GM19025 (cell line): ENCODE measurements around the gene BAD.

Source experiments
- ATAC-seq: cut with Tn5 transposase; IDR thresholded peaks from one replicate; pipeline ENCODE4 v1.9.1; 2021; ENCODE audit warnings: mild to moderate bottlenecking, low read depth, moderate library complexity; ENCODE audit not compliant: unreplicated experiment

The BAD gene

DNA sequence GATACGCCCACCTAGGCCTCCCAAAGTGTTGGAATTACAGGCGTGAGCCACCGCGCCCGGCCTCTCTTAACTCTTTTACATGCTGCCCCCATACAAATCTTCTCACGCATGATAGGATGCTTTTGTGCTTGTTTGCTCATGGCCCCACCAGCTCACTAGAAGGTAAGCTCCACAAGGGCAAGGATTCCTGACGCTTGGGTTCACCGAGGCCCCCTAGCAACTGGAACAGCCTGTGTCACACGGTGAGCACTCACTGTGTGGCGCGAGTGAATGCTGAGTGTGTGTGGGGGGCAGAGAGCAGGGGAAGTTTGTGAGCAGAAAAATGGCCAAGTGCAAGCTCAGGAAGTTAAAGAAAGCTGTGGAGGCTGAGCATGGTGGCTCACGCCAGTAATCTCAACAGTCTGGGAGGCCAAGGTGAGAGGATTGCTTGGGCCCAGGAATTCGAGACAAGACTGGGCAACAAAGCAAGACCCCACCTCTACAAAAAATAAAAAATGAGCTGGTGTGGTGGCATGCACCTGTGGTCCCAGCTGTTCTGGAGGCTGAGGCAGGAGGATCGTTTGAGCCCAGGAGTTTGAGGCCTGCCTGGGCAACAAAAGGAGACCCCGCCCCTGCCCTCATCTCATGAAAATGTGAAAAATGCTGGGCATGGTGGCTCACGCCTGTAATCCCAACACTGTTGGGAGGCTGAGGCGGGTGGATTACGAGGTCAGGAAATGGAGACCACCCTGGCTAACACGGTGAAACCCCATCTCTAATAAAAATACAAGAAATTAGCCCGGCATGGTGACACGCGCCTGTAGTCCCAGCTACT lies 2.3 kb downstream of the BAD start:
- ATAC-seq = no peak

DNA sequence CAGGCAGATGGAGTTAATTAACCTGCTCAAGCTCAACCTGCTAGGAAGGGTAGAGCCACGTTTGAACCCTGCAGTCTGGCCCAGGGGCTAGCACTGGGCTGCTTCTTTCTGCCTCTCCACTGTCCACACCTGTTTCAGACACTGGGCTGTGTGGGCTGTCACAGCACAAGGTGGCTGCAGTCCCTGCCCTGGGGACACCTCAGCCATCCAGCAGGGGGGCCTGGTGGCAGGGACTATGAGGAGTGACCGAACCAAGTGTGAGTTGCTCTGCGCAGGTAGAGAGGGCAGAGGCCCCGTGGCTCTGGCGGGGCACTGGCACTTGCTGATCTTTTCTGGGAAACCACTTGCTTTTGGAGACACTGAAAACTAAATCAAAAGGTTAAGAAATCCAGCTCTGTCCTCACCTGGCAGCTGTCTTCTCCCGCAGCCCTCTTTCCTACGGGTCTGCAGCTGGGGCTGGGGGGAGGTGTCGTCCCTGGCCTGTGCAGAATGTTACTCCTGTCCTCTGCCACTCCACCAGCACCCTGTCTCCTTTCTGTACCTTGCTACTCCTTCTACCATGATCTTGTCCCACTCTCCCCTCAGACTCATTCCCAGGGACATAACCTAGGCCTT lies 5.8 kb downstream of the BAD start:
- no peak for ATAC-seq

DNA sequence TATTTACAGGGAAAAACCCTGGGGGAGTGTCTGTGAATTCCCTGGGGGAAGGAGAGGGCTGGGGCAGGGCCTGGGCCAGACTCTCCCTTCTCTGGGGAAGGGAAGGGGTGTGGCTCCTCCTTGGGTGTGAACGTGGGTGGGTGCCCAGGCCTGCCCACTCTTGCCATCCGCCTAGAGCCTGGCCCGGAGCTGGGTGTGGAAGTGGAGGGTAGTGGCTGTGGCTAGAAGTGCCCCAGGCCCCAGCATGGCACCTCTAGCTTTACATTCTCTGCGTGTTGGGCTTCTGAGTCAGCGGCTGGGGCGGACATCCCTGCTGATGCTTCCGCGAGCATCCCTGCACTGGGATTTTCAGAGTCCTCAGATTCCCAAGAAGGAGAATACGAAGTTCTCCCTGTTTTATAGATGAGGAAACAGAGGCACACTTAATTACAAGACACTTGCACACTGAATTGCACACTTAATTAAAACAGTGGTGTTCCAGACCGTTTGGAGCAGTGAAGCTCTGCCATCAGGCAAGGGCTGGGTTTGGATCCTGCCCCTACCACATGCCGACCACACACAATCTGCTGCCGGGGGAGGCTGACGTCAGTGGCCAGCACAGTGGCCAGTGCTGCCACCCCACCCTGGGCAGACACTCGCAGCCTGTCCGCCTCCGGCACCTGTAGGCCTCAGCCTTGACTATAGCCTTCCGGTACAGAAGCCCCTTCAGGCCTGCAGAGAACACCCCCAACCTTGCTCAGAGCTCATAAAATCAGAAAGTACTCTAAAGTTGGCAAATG lies 7.6 kb downstream of the BAD start:
- no peak for ATAC-seq

DNA sequence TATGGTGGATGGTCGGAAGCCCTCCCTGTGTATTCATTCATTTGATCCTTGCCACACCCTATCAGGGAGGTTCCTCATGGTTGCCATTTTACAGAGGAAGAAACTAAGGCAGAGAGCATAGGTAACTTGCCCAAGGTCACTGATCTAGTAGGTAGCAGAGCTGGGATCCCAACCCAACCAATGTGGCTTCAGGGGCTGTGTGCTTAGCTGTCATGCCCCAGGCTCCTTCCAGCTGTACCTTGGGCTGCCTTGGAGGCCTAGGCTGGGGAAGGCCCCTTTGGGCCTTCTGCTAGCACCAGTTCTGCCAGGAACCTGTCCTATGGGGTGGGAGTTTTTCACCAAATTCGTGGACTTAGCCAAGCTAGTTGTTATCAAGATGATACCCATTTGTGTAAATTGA lies 8.6 kb downstream of the BAD start:
- no peak for ATAC-seq

DNA sequence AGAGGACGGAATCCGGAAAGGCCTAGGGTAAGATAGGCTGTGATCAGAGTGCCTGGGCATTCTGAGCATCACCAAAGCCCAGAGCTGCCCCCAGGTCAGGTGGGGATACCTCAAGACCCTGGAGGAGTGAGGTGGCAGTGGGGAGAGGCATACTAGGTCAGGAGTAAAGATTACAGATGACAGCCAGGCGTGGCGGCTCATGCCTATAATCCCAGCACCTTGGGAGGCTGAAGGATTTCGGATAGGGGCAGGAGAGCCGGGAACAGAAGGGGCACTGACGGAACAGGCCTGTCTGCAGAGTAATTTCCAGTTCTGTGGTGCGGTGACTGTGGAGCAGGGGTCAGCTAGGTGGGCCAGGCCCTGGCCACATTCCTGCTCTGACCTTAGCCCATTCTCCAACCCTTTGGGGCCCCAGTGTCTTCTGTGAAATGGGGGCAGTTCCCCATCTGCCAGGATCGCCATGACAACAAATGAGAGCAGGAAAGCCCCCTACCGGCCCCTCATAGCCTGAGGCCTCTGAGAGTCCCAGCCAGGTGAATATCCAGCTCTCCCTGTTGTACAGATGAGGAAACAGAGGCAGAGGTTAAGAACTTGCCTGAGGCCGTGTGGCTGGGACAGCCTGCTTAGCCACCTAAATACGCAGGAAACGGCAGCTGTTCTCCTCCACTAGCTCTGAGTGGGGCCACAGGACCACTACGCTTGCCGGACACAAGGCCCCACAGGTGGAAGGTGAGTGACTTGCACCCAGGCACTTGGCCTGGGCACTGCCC lies 9.2 kb downstream of the BAD start:
- ATAC-seq = no peak

DNA sequence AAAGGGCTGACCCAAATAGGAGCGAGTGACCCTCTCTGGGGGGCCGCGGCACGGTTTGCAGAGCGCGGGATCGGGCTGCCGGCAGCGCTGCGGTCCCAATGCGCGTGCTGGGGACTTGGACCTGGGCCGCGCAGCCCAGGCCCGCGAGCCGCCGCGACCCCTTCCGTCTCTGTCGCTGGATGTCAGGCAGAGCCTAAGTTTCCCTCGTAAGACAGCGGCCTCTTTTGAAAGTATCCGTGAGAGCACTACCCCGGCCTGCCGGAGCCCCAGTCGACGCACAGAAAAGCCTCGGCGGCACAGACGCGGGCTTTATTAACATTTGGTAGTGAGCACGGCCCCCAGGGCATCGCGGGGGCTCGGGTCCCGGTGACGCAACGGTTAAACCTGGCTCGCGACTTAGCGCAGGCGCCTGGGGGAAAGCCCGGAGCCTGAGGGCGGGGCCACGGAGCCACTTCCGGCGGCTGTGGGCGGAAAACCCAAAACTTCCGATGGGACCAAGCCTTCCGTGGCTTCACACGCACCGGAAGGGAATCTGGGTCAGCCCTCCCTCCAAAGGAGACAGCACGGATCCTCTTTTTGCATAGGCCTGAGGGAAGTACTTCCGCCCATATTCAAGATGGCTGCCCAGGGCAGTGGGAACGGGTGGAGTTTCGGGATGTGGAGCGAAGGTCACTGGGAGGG lies 14.8 kb downstream of the BAD start:
- peak; percentile 64 for ATAC-seq

DNA sequence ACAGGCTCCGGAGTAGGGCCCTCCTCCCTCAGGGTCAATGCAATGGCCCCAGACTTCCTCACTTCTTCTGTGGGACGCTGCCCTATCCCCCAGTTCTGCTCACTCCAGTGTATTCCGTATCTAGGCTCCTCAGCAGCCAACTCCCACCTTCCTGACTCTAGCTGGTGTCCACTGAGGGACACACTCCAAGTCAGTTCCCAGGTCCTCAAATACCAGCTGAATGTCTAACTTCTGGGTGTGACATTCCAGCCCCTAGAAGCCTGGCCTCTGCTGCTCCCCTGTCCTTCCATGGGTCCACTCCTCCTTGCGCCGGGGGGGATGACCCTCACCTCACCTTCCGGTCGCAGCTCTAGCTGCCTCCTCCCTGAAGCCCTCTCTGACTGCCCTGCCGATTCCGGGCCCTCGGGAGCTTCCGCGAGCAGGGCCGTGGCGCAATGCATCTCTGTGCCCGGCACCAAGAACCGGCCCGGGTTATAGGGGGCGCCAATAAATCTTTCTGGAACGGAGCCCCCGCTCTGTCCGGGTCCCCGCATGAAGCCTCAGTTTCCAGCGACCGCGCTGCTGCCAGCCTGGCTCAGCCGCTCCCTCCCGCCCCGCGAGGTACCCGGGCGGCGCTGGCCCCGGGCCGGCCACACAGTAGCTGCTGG lies 15.4 kb downstream of the BAD start:
- peak; percentile 14 for ATAC-seq

DNA sequence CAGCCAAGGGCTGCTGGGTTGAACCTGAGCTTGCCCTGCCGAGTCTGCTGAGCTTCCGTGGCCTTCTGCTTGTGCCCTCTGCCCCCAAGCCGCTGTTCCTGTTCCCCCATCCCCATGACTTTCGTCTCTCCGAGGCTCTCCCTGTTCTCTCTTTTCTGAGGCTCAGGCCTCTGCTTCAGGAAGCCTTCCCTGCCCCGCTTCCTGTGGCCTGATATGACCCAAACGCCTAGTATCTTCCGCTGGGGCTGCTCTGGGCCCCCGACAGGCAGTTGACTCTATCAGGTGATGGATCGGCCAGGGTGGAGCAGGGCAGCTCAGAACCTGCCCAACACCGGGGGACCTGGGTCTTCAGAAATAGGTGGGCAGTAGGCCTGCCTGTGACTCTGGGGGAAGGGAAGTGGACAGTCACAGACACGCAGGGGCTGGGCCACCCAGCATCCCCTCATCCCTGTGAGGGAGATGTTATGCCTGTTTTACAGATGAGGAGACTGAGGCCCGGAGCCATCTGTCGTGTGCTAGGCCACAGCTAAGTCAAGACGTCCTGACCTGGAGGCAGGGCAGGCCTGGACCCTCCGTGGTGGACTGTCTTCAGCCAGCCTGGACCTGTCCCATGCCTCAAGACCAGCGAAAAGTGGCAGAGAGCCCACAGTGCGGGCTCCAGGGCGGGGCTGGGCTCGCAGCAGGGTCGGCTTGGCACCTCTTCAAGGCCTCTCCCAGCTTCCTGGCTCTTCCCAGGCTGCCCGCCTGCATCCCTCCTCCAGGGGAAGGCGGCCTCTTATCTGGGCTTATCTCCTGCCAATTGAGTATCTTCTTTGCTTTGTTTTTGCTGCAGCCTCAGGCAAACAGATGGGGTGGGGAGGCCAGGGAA lies 16.2 kb downstream of the BAD start:
- ATAC-seq = no peak

DNA sequence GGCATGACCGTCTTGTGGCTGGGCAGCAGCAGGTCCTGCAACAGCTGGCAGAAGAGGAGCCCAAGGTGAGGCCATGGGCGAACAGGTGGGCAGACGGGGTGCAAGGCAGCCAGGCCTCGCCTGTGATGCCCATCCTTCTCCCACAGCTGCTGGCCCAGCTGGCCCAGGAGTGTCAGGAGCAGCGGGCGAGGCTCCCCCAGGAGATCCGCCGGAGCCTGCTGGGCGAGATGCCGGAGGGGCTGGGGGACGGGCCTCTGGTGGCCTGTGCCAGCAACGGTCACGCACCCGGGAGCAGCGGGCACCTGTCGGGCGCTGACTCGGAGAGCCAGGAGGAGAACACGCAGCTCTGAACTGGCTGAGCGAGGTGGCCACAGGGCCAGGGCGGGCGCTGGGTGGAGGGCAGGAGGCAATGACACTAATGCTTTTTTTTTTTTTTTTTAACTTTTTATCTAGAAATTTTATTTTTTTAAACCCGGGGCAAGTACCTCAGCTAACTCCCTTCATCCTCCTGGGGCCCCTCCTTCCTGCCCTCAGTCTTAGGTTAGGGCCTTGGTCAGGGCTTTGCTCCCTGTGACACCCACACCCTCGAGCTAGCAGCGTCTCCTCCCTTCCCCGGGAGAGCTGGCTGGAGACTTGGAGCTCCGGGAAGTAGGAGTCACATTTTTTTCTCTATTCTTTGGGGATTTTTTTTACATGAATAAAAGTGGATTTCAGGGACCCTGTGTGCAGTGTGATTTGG lies 17.1 kb downstream of the BAD start:
- no peak for ATAC-seq

DNA sequence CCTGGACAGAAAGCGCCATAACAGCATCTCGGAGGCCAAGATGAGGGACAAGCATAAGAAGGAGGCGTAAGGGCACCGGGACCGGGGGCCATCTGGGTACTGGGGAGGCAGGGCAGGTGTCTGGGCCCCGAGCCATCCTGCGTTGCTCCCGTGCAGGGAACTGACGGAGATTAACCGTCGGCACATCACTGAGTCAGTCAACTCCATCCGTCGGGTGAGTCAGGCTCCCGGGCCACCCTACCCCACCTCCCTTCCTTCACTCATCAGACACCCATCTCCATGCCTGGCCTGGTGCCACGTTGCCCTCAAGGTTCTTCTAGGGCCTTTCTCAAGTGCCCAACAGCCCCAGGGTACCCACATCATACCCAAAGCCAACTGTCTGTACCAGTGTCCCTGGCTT lies 18.1 kb downstream of the BAD start:
- no peak for ATAC-seq

DNA sequence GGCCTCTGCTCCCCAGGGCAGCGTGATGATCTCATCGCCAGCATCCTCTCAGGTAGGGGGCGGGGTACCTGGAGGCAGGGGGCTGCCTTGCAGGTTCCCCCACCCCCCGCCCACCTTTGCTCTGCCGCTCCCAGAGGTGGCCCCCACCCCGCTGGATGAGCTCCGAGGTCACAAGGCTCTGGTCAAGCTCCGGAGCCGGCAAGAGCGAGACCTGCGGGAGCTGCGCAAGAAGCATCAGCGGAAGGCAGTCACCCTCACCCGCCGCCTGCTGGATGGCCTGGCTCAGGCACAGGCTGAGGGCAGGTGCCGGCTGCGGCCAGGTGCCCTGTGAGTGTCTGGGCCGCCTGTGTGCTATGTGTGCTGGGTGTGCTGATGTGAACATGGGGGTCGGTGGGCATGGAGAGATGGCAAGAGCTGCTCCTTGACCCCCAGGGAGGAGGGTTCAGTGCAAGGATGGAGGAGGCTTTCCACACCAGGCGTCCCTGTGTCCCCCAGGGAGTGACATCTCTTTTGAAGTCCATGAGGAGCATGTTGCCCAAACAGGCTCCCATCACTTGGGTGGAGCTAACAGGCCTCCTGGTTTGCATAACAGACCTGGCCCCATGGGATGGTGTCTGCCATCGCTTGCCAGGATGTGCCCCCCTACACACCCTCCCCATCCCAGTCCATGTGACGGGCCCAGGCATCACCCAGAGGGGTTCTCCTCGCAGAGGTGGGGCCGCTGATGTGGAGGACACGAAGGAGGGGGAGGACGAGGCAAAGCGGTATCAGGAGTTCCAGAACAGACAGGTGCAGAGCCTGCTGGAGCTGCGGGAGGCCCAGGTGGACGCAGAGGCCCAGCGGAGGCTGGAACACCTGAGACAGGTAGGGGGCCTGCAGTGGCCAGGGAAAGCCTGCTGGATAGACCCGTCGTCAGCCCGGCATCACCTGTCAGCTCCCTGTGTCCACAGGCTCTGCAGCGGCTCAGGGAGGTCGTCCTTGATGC lies 19.0 kb downstream of the BAD start:
- ATAC-seq = no peak

DNA sequence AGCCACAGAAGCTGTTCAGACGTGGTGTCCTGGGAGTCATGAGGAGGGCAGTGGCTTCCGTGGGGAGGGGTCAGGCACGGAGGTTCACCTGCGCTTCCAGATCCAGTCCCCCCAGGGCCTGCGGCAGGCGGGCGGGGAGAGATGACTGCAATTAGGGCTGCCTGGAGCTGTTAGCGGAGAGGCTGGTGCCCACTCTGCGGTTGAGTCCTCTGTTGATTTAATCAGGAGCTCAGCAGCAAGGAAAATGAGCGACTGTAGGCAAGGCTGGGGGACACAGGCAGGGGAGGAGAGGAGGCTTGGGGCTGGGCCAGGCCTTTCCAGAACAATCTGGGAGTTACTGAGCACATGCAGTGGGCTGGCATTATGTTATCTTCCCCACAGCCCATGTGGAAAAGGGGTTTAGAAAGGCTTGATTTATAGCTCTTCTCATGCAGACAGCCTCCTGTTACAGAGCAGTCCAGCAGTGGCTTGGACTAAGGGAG lies 20.1 kb downstream of the BAD start:
- ATAC-seq = no peak

DNA sequence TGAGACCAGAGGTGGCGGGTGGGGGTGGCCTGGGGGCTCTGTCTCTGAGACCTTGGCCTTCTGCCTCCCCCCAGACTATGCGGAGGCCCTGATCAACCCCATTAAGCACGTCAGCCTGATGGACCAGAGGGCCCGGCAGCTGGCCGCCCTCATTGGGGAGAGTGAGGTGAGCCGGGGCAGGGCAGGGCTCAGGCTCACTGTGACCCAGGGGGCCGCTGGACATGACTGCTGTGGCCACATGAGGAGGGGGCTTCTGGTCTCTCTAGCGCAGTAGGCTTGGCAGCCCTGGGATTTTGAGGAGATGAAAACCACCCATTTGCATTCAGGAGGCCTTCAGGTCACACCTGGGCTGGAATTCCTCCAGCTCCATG lies 20.5 kb downstream of the BAD start:
- ATAC-seq = no peak

DNA sequence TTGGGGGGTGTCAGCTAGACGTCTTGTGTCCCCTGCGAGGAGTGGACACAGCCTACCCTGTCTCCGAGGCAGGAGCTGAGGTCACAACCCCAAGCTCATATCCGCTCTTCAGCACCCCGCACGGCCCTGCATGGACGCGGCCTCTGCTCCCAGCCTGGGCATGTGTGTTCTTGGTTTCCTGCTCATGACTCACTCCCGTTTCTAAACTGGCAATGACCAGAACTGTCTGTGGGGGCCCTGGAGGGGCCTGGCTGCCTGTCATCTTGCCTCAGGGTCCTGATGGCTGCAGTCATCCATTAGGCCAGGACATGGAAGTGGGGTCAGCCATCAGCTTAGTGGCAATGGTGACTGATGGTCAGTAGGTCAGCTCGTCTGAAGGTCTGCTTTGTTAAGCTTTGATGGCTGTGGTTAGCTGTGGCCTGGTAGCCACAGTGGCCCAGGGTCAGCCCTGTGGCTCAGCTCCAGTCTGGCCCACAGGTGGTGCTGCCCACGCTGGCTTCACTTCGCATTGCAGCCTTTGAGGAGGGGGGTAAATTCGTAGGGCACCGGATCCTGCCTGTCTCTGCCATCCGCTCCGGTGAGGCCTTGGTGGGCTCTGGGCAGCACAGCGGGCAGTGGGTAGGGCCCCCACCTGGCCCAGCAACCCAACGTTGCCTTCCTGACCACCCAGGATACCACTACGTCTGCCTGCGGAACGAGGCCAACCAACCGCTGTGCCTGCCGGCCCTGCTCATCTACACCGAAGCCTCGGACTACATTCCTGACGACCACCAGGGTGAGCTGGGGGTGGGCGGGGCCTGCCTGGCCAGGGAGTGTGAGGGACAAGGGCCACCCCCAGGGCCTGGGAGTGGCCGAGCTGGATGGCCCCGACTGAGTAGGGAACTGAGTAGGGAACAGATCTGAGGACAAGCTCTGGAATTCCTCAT lies 21.2 kb downstream of the BAD start:
- no peak for ATAC-seq

DNA sequence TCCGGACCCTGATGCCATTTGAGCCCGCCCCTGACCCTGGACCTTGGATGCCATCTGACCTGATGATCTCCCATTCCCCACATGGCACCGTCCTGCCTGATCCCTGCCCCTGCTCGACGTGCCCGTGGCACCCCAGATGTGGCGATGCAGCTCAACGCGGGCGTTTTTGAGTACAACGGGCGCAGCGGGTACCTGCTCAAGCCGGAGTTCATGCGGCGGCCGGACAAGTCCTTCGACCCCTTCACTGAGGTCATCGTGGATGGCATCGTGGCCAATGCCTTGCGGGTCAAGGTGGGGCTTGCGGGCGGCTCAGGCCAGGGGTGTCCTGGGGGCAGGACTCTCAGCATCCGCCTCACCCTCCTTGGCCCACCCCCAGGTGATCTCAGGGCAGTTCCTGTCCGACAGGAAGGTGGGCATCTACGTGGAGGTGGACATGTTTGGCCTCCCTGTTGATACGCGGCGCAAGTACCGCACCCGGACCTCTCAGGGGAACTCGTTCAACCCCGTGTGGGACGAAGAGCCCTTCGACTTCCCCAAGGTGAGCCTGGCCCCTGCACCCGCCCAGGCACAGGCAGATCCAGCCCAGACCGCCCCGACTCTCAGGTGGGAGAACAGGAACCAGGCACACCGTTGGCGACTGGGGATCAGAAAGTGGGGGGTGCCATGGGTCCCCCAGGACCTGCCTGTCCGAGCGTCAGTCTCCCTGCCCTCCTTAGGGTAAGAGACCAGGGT lies 22.0 kb downstream of the BAD start:
- ATAC-seq = no peak
